GM12878 (cell line): ENCODE data around the gene MNT. TPM values are rescaled to one million over a fixed set of nuclear protein-coding genes. Genes with fewer than 3 reads are reported as not detected.

Experiments used
- CUX1 ChIP-seq: IDR thresholded peaks from 2 replicates; pipeline ENCODE4 v1.6.1; 2012; ENCODE audit warnings: improper control_type of control experiment, low read depth, low read length; ENCODE audit not compliant: insufficient replicate concordance
- FOS ChIP-seq: IDR thresholded peaks from 3 replicates; pipeline ENCODE4 v1.6.1; 2011; ENCODE audit warnings: borderline replicate concordance; ENCODE audit not compliant: insufficient read length; ENCODE audit errors: extremely low read depth
- IRF4 ChIP-seq: IDR thresholded peaks from 2 replicates; pipeline ENCODE4 v1.6.1; 2011; ENCODE audit warnings: low read depth, low read length
- IRF5 ChIP-seq: fragments of 450-650 bp; IDR thresholded peaks from 2 replicates; pipeline ENCODE4 v1.6.1; 2017; ENCODE audit warnings: borderline replicate concordance
- JUNB ChIP-seq: IDR thresholded peaks from 2 replicates; pipeline ENCODE4 v1.6.1; 2016; ENCODE audit warnings: antibody characterized with exemption, mild to moderate bottlenecking
- NBN ChIP-seq: fragments of 450-650 bp; IDR thresholded peaks from 2 replicates; pipeline ENCODE4 v1.6.1; 2016
- NFIC ChIP-seq: IDR thresholded peaks from 2 replicates; pipeline ENCODE4 v1.6.1; 2012; ENCODE audit warnings: low read depth, mild to moderate bottlenecking, inconsistent platforms, low read length, moderate library complexity
- NFYA ChIP-seq: IDR thresholded peaks from 2 replicates; pipeline ENCODE4 v1.6.1; 2011; ENCODE audit warnings: low read depth, mild to moderate bottlenecking, low read length, improper control_type of control experiment, borderline replicate concordance
- NKRF ChIP-seq: fragments of 450-650 bp; conservative IDR thresholded peaks from 2 replicates; pipeline ENCODE4 v1.6.1; 2017; ENCODE audit warnings: mild to moderate bottlenecking, moderate library complexity
- NR2C1 ChIP-seq: fragments of 450-650 bp; IDR thresholded peaks from 2 replicates; pipeline ENCODE4 v1.6.1; 2017; ENCODE audit warnings: antibody characterized with exemption, mild to moderate bottlenecking, moderate library complexity
- POLR2AphosphoS5 ChIP-seq: IDR thresholded peaks from 2 replicates; pipeline ENCODE4 v1.6.1; 2011; ENCODE audit warnings: mild to moderate bottlenecking, low read length, inconsistent platforms
- RAD51 ChIP-seq: fragments of 450-650 bp; IDR thresholded peaks from 2 replicates; pipeline ENCODE4 v1.6.1; 2016; ENCODE audit warnings: moderate library complexity, mild to moderate bottlenecking, inconsistent platforms
- RBBP5 ChIP-seq: fragments of 200-600 bp; sonication (generic); conservative IDR thresholded peaks from 2 replicates; pipeline ENCODE4 v1.6.1; 2016
- RELA ChIP-seq: fragments of 450-650 bp; IDR thresholded peaks from 2 replicates; pipeline ENCODE4 v1.8.0; 2014; ENCODE audit warnings: borderline replicate concordance; ENCODE audit not compliant: partially characterized antibody
- SMARCA5 ChIP-seq: fragments of 450-650 bp; IDR thresholded peaks from 2 replicates; pipeline ENCODE4 v1.6.1; 2017; ENCODE audit warnings: mild to moderate bottlenecking
- SP1 ChIP-seq: IDR thresholded peaks from one replicate; pipeline ENCODE4 v1.6.1; 2011; ENCODE audit warnings: low read depth, low read length
- SREBF2 ChIP-seq: IDR thresholded peaks from 2 replicates; pipeline ENCODE4 v1.6.1; 2012; ENCODE audit warnings: mild to moderate bottlenecking, low read length
- SUPT20H ChIP-seq: IDR thresholded peaks from 2 replicates; pipeline ENCODE4 v1.6.1; 2011; ENCODE audit warnings: low read depth, mild to moderate bottlenecking, low read length, moderate library complexity, borderline replicate concordance; ENCODE audit not compliant: control insufficient read depth
- SUZ12 ChIP-seq: fragments of 200-600 bp; sonication (generic); IDR thresholded peaks from one replicate; pipeline ENCODE4 v1.6.1; 2018; ENCODE audit warnings: antibody characterized with exemption, mild to moderate bottlenecking; ENCODE audit not compliant: unreplicated experiment
- TARDBP ChIP-seq: IDR thresholded peaks from 2 replicates; pipeline ENCODE4 v1.6.1; 2016; ENCODE audit warnings: borderline replicate concordance
- TCF12 ChIP-seq: IDR thresholded peaks from 2 replicates; pipeline ENCODE4 v1.6.1; 2011; ENCODE audit warnings: low read depth, mild to moderate bottlenecking, low read length
- ZNF274 ChIP-seq: IDR thresholded peaks from one replicate; pipeline ENCODE4 v1.8.0; 2011; ENCODE audit not compliant: insufficient read length, insufficient read depth
- ZNF622 ChIP-seq: fragments of 450-650 bp; IDR thresholded peaks from 2 replicates; pipeline ENCODE4 v1.6.1; 2017; ENCODE audit warnings: mild to moderate bottlenecking, inconsistent platforms
- ZZZ3 ChIP-seq: IDR thresholded peaks from 2 replicates; pipeline ENCODE4 v1.6.1; 2011; ENCODE audit warnings: low read depth; ENCODE audit not compliant: control insufficient read depth, insufficient read length
- polyA plus RNA-seq, 11 experiments: library from polyadenylated mRNA; depleted of rRNA in 4 of 11; unstranded in 6 of 11; stranded (reverse) in 5 of 11; fragments of >200 nt; fragmentation: Nextera tagmentation in 4 of 11; fragmentation: Illumina TruSeq in 1 of 11; extraction: Ambion mirVana in 4 of 11; extraction: Trizol in 1 of 11; gene quantifications; 1 replicate in 1 of 11; 2 replicates in 10 of 11; pipeline versions ENCODE4 v1.2.1 to v1.2.3, GENCODE V29; 2011 to 2016; ENCODE audit warnings: inconsistent platforms in 2 of 11, missing spikeins in 2 of 11, low read depth in 1 of 11
- total RNA-seq, 4 experiments: library from RNA; depleted of rRNA in 3 of 4; stranded (reverse); fragments of >200 nt in 3 of 4; fragmentation: Illumina TruSeq in 1 of 4; extraction: Trizol in 1 of 4; gene quantifications; 2 replicates each; pipeline versions ENCODE4 v1.2.1 to v1.2.3, GENCODE V29; 2013 to 2021

Gene MNT
- total and polyA plus RNA-seq, 10 of the 15 experiments (the other 5 are each of a cell fraction or from before 2014, with no cell fraction given), result 0.31 to 15.9 (median 3.8) TPM

- no peak for TF ChIP-seq CUX1
- TF ChIP-seq NFIC, result no peak
- TF ChIP-seq ZZZ3, result no peak
- TF ChIP-seq NFYA, result no peak
- peak; percentile 74 for TF ChIP-seq NBN
- TF ChIP-seq SUPT20H, result no peak
- no peak; the same call in 1 of the 2 replicates for TF ChIP-seq POLR2AphosphoS5
- no peak for TF ChIP-seq FOS
- TF ChIP-seq TARDBP, result no peak
- peak; percentile 31 for TF ChIP-seq RELA
- TF ChIP-seq ZNF622, result no peak
- TF ChIP-seq SP1, result no peak
- no peak for TF ChIP-seq IRF4
- no peak for TF ChIP-seq RAD51
- no peak for TF ChIP-seq JUNB
- TF ChIP-seq SREBF2, result no peak
- no peak for TF ChIP-seq RBBP5
- TF ChIP-seq SMARCA5, result no peak
- TF ChIP-seq NKRF, result peak; percentile 92
- no peak for TF ChIP-seq NR2C1
- TF ChIP-seq SUZ12, result no peak
- TF ChIP-seq TCF12, result no peak
- TF ChIP-seq ZNF274, result no peak
- TF ChIP-seq IRF5, result no peak
These were observed 7.5 kb downstream of the MNT start (continued) for GRCh38 chr17:2393174-2393953.
